Esophagus squamous epithelium (tissue), 5 donors: ENCODE measurements around the gene LMBRD1. TPM values are rescaled to one million over a fixed set of nuclear protein-coding genes. Genes with fewer than 3 reads are reported as not detected.
"Not testable (repeated sequence)": the region's sequence is repeated elsewhere in the genome, so short reads cannot be mapped to it uniquely, and the experiment has no call there.

ENCODE experiments used
- DNase-seq: peaks from one replicate; lab custom pipeline; 2025; lab: John Stamatoyannopoulos, UW
- H3K27ac ChIP-seq, 4 donors: fragments of 200-600 bp; sonication (generic); one replicate each; pipeline ENCODE4 v1.5.1; 2016 to 2019; ENCODE audit warnings: mild to moderate bottlenecking in 1 of 4
- H3K27me3 ChIP-seq, 4 donors: fragments of 200-600 bp; sonication (generic); 1 replicate in 3 of 4; 2 replicates in 1 of 4; pipeline versions ENCODE4 v1.5.1 to v1.6.0; 2017 to 2021; ENCODE audit warnings: antibody characterized with exemption in 1 of 4
- H3K36me3 ChIP-seq, 3 donors: fragments of 200-600 bp; sonication (generic); one replicate each; pipeline ENCODE4 v1.5.1; 2016 to 2019
- H3K4me1 ChIP-seq, 3 donors: fragments of 200-600 bp; sonication (generic); one replicate each; pipeline ENCODE4 v1.5.1; 2017 to 2019
- H3K4me3 ChIP-seq, 4 donors: fragments of 200-600 bp; sonication (generic); 1 replicate in 3 of 4; 2 replicates in 1 of 4; pipeline ENCODE4 v1.5.1; 2016 to 2019; ENCODE audit warnings: mild to moderate bottlenecking in 2 of 4, moderate library complexity in 1 of 4
- H3K9me3 ChIP-seq, 3 donors: fragments of 200-600 bp; sonication (generic); one replicate each; pipeline ENCODE4 v1.5.1; 2016 to 2019
- CTCF ChIP-seq, 6 experiments: fragments of 450-650 bp in 4 of 6; fragments of 200-600 bp in 2 of 6; sonication (generic) in 2 of 6; IDR thresholded peaks; one replicate each; pipeline ENCODE4 v1.5.1; 2016 to 2019; ENCODE audit warnings: antibody characterized with exemption in 6 of 6, mild to moderate bottlenecking in 4 of 6, moderate library complexity in 4 of 6
- POLR2A ChIP-seq, 4 donors: fragments of 450-650 bp; IDR thresholded peaks; one replicate each; pipeline ENCODE4 v1.6.1; 2017; ENCODE audit warnings: antibody characterized with exemption in 4 of 4, mild to moderate bottlenecking in 4 of 4, moderate library complexity in 3 of 4
- WGBS, 2 donors: methylation state at CpG; one replicate each; pipeline ENCODE4 v1.1.5; 2018; 5-methylcytosine and 5-hydroxymethylcytosine counted together
- intact Hi-C: fragments of 100-400 bp; cut with DNase I; formaldehyde crosslinking; loops from one replicate; pipeline ENCODE4 v1.15.0; 2022
- total RNA-seq, 4 donors: library from RNA; depleted of rRNA; stranded (reverse); fragments of >200 nt; gene quantifications; one replicate each; pipeline ENCODE4 v1.1.0, GENCODE V29; 2016
- donor health status: DM: yes; HTN: yes; CAD: no.

LMBRD1 gene
- total RNA-seq, 4 donors from 2014 or later: 23.0 to 50.6 (median 41.1) TPM

GRCh38 chr6:69835414-69836179, 38.8 kb upstream of the LMBRD1 start:
- H3K27me3 ChIP-seq: peaks cover 0 to 6% (median 0%) of the 10 kb centered on the region in 4 donors
- intact Hi-C loops: no loop called here
- H3K36me3 ChIP-seq: no peaks in the 10 kb centered on the region
- H3K4me1 ChIP-seq: no peaks in the 10 kb centered on the region
- peak; percentile 40 to 71 (median 60) for TF ChIP-seq CTCF (IDR thresholded peaks at IDR 0.05)
- TF ChIP-seq POLR2A (IDR thresholded peaks at IDR 0.05): no peak
- no peak overlapping the region for H3K4me3 ChIP-seq
- 7 to 8% methylated on average over 5 of the region's 5 CpGs for WGBS, 2 donors
- H3K27ac ChIP-seq: no peak overlapping the region
- H3K9me3 ChIP-seq: no peaks in the 10 kb centered on the region
- no peak for DNase-seq

DNA sequence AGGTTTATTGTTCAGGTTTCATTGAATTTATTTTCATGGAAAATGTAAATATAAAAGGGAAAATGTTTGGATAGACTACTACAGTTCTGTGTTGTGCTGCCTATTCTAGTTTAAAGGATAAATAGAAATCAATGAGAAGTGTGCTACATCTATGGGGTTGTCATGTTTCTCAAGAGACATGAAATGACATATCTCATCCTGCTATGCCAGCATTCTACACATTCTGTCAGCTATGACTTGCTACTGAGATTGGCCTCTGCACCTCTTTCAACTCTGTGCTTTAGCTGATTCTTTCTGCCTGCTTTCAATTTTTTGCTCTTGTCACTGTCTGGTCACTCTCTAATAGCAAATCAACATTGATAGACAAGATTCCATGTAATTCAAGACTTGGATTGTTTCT, 35.7 kb upstream of the LMBRD1 start:
- intact Hi-C loops: no loop called here
- H3K9me3 ChIP-seq: no peaks in the 10 kb centered on the region
- no peak for DNase-seq
- no peak for TF ChIP-seq POLR2A (IDR thresholded peaks at IDR 0.05)
- no peak for TF ChIP-seq CTCF (IDR thresholded peaks at IDR 0.05)
- no peaks in the 10 kb centered on the region for H3K36me3 ChIP-seq
- H3K4me1 ChIP-seq: no peaks in the 10 kb centered on the region
- no peak overlapping the region for H3K4me3 ChIP-seq
- no peaks in the 10 kb centered on the region for H3K27me3 ChIP-seq
- H3K27ac ChIP-seq: no peak overlapping the region

DNA sequence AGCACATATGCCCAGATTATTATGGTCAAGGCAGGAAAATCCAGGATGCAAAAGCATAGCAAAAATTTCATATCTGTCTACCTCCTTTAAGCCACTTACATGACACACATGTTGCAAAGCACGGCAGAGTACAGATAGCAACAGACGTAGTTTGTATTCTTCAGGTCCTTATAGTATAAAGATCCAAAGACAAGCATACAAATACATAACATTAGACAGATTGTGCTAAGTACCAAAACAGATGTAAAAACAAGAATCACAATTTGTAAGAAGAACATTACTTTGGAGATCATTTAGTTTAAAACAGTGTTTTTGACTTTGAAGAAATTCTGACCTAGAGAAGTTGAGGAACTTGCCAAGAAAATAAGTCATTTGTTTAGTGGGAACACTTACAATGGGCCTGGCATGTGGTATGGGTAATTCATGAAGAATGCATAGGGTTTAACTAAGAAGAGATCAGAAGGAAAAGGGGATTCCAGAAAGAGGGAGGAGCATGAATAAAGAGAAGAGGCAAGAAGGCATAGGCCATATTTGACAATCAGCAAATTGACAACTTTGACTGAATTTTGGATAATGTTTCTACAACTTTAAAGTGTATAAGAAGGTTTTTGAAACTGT, 30.6 kb upstream of the LMBRD1 start:
- no peak for DNase-seq
- Histone ChIP-seq H3K4me1 (no peaks in the 10 kb centered on the region), H3K27ac (no peak overlapping the region), H3K27me3 (no peaks in the 10 kb centered on the region), H3K4me3 (no peak overlapping the region), H3K36me3 (no peaks in the 10 kb centered on the region), H3K9me3 (no peaks in the 10 kb centered on the region)
- intact Hi-C loops: no loop called here
- TF ChIP-seq CTCF (IDR thresholded peaks at IDR 0.05) (no peak), POLR2A (IDR thresholded peaks at IDR 0.05) (no peak)
- WGBS, 2 donors: 25 to 72% methylated on average over 2 of the region's 2 CpGs

- H3K27me3 ChIP-seq: no peaks in the 10 kb centered on the region
- WGBS, 2 donors: 40 to 50% methylated on average over 1 of the region's 1 CpG
- DNase-seq: no peak
- intact Hi-C loops: no loop called here
- no peaks in the 10 kb centered on the region for H3K36me3 ChIP-seq
- H3K4me3 ChIP-seq: no peak overlapping the region
- H3K4me1 ChIP-seq: no peaks in the 10 kb centered on the region
- TF ChIP-seq CTCF (IDR thresholded peaks at IDR 0.05): no peak
- no peak for TF ChIP-seq POLR2A (IDR thresholded peaks at IDR 0.05)
- no peaks in the 10 kb centered on the region for H3K9me3 ChIP-seq
- no peak overlapping the region for H3K27ac ChIP-seq
Observed at GRCh38 chr6:69825904-69826303, 29.1 kb upstream of the LMBRD1 start.

DNA sequence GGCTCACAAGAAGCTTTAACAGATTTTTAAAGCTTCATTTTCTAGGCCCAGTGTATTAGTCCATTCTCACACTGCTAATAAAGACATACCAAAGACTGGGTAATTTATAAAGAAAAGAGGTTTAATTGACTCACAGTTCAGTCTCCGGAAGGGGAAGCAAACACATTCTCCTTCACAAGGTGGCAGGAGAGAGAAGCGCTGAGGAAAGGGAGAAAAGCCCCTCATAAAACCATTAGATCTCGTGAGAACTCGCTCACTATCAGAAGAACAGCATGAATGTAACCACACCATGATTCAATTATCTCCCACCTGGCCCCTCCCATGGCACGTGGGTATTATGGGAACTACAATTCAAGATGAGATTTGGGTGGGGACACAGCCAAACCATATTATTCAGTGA, 27.5 kb upstream of the LMBRD1 start:
- H3K4me1 ChIP-seq, H3K27ac ChIP-seq, H3K9me3 ChIP-seq, H3K4me3 ChIP-seq, H3K36me3 ChIP-seq, H3K27me3 ChIP-seq, DNase-seq, intact Hi-C loops: not testable (repeated sequence)
- WGBS, 2 donors: 77 to 78% methylated on average over 5 of the region's 5 CpGs
